Activated CD4-positive, alpha-beta T cell treated with anti-CD3 and anti-CD28 coated beads, Interleukin-2, amount 50 U/mL, for 24 hours (primary cell): ENCODE data around the gene LRRC8D.
"Not testable (repeated sequence)": the region's sequence is repeated elsewhere in the genome, so short reads cannot be mapped to it uniquely, and the experiment has no call there.

Source experiments
- DNase-seq, 2 donors: peaks; one replicate each; pipeline ENCODE4 v3.0.0-alpha.2; 2020; ENCODE audit warnings: low read depth in 1 of 2, low spot score in 1 of 2

LRRC8D gene

DNA sequence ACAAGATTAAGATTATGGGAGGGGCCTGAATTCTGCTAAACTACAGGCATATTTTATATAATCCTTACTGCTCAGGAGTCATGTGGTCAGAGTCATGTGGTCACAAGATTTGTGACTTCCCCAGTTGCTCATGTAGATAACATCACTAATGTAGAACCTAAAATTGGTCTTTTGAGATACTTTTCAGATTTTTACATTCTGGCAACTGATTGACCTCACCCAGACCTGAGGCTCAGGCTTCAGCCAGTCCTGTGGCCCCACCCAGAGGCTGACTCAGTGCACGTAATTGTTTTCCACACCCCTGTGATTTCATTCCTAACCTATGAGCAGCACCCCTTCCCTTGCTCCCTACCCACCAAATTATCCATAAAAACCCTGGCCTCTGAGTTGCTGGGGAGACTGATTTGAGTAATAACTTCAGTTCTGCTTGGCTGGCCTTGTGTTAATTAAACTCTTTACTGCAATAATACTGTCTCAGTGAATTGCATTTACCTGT lies 132.3 kb downstream of the LRRC8D start:
- no peak for DNase-seq

GRCh38 chr1:89953929-89954328 lies 133.1 kb downstream of the LRRC8D start:
- DNase-seq = no peak

GRCh38 chr1:89954401-89954800 lies 133.6 kb downstream of the LRRC8D start:
- DNase-seq = no peak

DNA sequence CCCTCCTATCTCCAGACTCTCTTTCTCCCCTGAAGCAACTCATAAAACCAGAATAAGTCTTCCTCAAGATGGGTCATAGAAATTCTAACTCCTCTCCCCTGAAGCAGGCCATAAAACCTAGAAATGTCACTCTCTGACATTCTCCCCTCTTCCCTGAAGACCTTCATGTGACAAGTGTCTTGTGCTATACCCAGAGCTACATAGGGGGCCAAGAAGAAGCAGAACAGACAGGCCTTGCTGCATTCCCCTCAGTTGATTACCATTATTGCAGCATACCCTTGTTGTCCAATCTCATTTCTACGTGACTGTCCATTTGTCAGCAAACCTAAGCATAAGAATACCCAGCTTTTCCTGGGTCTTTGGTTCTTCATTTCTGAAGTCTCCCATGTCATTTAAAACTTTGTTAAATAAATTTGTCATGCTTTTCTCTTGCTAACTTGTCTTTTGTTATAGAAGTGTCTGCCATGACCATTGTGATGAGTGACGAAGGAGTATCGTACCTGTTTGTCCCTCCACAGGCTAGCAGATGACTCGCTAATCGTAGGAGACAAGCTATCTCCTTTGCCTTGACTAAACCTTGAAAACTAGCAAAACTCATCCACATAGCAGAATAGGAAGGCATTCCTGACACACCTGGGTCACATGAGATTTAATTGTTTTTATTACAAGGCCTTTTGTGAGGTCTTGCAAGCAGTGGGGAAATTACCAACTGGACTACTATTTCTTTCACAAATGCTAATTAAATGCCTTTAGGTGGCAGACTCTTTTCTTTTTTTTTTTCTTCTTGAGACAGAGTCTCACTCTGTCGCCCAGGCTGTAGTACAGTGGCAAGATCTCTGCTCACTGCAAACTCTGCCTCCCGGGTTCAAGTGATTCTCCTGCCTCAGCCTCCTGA lies 134.7 kb downstream of the LRRC8D start:
- no peak for DNase-seq

DNA sequence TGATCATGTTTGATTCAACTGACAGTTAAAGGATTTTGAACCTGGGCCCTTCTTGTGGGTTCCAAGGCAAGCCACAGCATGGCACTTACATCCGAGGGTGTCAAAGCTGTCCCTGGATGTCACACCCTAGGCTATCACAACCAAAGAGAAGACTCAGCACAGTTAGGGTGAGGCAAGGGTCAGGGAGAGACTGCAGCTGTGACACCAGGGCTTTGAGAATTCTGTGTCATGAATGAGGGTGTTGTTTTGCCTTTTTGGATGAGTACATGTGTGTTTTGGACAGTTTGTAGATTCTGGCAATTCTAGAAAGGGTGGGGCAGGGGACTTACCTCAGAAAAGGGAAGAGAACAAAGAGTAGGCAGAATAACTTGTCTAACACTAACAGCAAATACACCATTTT lies 136.3 kb downstream of the LRRC8D start:
- DNase-seq = no peak

- no peak for DNase-seq
These were observed 138.2 kb downstream of the LRRC8D start for GRCh38 chr1:89958851-89959654.

GRCh38 chr1:89959719-89960118 lies 138.9 kb downstream of the LRRC8D start:
- no peak for DNase-seq

DNA sequence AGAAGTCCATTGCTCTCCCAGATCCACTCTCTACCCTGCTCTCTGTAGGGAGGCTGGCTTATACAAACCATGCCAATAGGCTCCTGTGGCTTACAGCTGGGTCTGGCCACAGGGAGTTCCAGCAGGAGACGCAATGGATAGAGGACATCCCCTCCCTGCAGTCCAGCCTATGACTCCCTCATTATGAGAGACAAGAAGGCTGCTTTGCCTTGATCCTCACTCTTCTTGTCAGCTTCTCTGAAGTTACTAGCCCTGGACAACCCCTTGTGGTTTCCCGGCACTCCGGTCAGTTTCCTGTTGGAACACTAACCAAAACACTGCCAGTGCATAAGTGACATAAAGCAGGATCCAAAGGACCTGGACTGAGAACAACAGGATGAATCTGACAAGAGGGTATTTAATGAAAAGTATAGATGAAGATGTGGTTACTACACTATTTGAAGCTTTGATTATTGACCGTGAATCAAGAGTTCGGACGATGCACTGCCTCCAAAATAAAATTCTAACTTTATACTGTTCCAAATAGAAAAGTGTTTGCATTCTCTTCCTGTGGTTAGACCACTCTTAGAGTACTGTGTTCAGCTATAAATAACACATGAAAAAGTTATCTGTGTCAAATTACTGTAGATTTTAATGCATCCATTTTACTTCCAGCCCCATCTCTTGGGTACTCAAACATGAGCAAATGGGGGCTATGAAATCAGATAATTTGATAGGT lies 141.4 kb downstream of the LRRC8D start:
- no peak for DNase-seq

- DNase-seq = no peak
These were observed 141.9 kb downstream of the LRRC8D start for GRCh38 chr1:89962742-89963075.

- no peak for DNase-seq
These were observed 144.4 kb downstream of the LRRC8D start for GRCh38 chr1:89965193-89965768.

DNA sequence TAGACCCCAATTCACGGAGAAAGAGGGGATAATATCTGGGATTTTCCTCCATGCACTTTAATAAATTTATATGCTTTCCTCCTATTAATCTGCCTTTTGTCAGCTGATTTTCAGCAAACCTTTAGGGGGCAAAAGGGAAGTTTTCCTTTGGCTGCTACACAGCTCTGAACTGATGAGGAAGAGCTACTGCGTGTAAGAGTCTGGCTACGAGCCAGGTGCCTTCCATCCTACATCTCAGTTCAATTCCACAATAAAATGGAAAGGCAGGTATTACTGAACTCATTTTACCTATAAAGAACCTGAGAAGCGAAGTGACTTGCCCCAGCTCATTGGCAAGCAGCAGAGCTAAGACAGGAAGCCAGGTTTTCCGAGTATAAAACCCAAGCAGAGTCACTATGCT lies 145.8 kb downstream of the LRRC8D start:
- no peak for DNase-seq

DNA sequence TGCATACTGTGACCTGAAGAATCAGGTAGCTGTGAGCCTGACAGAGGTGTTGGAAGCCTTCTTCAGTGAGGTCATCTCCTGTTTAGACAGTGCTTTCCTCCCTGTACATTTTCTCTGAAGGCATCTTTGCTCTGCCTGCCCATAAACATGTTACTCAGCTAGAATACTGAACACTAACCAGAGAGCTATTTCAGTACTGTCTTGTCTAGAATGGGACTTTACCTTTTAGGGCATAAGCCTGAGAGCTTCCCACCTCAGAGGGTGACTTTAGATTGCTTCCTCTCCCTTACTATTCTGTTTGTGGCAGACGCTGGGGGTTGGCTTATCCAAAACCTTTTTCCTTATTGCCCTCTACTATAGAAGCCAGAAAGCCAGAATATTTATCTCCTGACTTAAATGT lies 150.8 kb downstream of the LRRC8D start:
- no peak for DNase-seq

DNA sequence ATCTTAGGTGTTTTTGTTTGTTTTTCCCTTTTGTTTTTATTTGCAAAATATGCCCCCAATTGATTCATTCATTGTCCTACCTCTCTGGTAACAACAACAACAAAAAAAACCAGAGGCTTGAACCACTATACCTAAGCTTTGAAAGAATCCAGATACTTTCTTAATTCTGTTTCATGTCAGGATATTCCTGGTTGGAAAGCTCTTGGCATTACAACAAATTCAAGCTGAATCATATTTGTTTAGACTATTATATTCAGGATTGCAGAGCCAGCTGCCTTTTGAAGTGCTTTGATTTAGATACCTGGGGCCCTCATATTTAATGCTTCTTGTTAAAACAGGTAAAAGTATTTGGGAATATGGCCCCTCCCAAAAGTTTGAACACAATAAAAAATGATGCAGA lies 151.2 kb downstream of the LRRC8D start:
- DNase-seq = no peak

GRCh38 chr1:89973471-89974127 lies 152.8 kb downstream of the LRRC8D start:
- DNase-seq = no peak

GRCh38 chr1:89974256-89974655 lies 153.4 kb downstream of the LRRC8D start:
- no peak for DNase-seq

DNA sequence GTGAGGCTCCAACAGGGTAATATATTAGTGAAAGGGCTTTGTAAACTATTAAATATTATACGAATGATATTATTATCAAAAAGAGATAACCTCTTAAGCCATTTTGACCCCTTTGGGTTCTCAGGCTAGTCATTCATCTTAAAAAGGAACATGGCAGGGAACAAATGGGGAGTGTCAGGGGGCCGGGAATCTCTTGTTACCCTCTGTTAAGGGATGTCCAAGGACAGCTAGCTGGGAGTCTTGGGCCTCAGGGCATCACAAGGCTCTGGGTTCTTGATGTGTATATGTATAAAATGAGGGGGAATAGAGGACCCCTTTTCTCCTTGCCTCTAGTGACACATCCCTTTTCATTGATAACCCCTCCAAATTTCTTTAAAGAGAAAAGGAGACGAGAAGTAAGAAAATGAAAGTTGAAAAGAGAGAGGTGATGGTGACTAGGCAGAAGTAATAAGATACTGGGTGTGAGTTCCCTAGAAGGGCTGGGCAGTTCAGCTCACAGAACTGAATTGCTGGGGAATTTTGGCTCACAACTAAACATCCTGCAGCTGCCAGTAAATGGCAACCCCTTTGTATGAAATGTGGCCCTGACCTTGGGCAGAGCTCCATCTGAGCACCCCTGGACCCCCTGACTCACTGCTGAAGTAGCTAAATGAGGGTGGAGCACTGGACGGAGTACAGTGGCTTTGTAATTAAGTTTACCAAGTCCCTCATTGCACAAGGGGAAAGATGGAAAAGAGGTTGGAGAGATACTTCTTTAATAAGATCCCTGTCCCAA lies 154.1 kb downstream of the LRRC8D start:
- DNase-seq = no peak

DNA sequence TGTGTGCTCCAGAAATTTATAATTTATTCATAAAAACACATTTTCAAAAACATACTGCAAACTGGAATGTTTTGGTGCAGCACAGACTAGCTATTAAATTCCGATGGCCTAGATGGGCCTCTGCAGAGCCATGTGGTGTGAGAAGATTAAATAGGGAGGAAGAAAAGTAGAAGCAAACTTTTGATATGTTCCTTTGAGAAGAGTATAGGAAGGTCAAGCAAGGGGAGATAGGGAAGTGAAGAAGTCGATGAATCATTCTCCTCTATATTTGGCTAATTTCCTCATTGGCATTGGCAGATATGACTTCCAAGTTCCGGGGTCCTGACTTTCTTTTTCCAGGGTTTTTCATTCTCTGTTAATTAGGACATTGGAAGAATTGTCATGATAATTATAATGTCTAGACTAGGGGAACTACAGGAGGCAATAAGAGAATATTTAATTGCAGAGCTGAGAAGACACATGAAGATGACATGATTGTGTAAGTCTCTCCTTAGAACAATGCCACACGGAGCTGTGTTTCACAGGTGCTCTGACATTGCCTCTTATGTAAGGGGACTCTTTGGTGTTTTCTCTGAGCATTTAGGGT lies 154.8 kb downstream of the LRRC8D start:
- DNase-seq = no peak

DNA sequence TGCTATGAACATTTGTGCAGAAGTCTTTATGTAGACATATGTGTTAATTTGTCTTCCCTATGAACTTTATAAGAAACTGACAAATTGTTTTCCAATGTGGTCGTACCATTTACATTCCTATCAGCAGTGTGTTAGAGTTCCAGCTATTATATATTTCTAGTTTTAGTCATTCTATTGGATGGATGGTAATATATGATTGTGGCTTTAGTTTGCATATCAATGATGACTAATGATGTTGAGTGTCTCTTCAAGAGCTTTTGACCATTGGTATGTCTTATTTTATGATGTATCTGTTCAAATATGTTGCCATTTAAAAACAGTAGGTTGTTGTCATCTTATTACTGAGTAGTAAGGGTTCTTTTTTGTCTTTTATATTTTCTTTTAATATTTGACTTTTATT lies 157.9 kb downstream of the LRRC8D start:
- no peak for DNase-seq

DNA sequence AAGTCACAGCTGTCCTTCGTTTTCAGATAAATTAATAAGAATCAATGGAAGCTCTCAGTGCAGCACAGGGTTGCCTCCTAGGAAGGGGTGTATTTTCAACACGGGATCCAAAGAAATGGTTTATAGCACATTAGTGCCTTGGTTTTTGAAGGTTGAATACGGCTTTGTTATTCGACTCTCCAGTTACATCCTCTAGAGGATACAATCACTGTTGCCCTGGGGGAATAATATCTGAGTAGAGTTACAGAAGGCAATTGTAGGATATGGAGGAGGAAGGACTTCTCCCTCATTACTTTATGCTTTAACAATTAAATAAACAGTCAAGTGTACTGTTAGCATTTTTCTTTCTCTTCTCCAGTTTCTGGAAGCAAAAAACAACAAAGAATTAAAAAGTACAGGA lies 159.8 kb downstream of the LRRC8D start:
- no peak for DNase-seq

DNA sequence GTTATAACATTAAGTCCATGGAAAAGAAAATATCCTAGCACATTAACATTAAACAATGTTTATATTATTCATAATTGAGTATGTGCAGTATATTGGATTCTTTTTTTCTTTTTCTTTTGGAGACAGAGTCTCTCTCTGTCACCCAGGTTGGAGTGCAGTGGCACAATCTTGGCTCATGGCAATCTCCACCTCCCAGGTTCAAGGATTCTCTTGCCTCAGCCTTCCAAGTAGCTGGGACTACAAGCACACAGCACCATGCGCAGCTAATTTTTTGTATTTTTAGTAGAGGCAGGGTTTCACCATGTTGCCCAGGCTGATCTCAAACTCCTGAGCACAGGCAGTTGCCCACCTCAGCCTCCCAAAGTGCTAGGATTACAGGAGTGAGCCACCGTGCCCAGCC lies 162.0 kb downstream of the LRRC8D start:
- DNase-seq = not testable (repeated sequence)
